ENCODE data around the gene MPC2. TPM values are rescaled to one million over a fixed set of nuclear protein-coding genes. Genes with fewer than 3 reads are reported as not detected.

The MPC2 gene
- total RNA-seq, 1 experiment from 2014 or later: 42.8 TPM

DNA sequence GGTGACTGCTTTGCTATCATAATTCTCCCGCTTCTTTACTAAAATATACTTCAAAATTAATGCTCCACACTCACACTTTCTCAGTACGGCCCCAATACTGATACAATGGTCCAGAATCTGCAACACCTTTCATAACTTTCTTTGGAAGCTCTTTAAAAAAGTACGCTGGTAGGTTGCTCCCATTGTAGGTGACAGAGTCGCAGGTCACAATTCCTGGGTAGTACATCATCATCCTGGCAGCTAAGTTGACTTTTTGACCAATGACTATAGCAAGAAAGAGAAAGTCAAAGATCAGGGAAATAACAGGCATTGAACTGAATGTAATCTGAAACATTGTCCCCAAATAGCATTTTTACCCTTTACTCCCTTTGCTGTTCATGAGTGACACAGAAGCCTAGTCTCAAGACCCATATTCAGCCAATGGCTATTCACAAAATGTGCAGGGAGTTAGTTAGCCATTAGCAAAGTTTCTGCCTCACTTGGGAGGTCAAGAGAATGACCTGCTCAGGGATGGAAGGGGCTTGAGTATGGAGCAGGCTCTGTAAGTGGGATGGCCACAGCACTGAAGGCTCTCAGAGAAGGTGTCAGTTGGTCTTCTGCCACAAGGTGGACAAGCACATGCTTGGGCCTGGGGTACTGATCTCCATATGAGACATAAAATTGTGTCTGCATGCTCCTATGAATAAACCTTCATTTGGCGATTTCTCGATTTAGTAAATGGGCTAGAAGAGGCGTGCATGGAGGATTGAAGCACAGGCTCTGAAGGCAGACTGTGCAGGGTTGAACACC, 58.3 kb downstream of the MPC2 start (continued):
- TF ChIP-seq, protein P1, sequence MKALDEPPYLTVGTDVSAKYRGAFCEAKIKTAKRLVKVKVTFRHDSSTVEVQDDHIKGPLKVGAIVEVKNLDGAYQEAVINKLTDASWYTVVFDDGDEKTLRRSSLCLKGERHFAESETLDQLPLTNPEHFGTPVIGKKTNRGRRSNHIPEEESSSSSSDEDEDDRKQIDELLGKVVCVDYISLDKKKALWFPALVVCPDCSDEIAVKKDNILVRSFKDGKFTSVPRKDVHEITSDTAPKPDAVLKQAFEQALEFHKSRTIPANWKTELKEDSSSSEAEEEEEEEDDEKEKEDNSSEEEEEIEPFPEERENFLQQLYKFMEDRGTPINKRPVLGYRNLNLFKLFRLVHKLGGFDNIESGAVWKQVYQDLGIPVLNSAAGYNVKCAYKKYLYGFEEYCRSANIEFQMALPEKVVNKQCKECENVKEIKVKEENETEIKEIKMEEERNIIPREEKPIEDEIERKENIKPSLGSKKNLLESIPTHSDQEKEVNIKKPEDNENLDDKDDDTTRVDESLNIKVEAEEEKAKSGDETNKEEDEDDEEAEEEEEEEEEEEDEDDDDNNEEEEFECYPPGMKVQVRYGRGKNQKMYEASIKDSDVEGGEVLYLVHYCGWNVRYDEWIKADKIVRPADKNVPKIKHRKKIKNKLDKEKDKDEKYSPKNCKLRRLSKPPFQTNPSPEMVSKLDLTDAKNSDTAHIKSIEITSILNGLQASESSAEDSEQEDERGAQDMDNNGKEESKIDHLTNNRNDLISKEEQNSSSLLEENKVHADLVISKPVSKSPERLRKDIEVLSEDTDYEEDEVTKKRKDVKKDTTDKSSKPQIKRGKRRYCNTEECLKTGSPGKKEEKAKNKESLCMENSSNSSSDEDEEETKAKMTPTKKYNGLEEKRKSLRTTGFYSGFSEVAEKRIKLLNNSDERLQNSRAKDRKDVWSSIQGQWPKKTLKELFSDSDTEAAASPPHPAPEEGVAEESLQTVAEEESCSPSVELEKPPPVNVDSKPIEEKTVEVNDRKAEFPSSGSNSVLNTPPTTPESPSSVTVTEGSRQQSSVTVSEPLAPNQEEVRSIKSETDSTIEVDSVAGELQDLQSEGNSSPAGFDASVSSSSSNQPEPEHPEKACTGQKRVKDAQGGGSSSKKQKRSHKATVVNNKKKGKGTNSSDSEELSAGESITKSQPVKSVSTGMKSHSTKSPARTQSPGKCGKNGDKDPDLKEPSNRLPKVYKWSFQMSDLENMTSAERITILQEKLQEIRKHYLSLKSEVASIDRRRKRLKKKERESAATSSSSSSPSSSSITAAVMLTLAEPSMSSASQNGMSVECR (CRISPR knock-in tag; IDR thresholded peaks at IDR 0.05; ENCODE audit: borderline replicate concordance): no peak
- TF ChIP-seq ZBTB21 (CRISPR knock-in tag; IDR thresholded peaks at IDR 0.05; ENCODE audit: borderline replicate concordance): no peak

DNA sequence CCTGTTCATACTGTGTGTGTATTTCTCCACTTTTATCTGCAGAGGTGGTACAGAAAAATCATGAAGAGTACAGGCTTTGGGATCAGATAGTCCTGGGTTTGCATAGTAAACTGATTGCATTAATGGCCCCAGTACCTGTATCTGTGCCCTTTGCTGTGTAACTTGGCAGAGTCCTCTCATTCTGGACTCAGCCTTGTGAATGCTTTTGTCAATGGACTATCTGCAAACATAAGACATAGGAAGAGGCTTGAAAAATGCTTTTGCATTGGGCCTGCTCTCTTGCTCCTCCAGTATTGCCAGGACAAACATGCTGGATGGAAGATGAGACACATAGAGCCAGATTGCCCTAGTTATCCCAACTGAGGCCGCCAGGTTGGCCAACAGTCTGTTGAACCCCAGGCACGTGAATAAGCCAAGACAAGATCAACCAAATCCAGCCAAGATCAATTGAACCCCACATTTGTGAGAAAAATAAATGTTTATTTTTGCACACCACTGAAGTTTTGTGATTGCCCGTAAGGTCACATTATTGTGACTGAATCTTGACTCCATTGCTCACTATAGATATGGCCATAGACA, 60.2 kb downstream of the MPC2 start:
- CTCF ChIA-PET: no interaction called here
- ATAC-seq: no peak
- peaks cover 11% of the 10 kb centered on the region for H3K4me1 Mint-ChIP-seq
- TF ChIP-seq, protein P2, sequence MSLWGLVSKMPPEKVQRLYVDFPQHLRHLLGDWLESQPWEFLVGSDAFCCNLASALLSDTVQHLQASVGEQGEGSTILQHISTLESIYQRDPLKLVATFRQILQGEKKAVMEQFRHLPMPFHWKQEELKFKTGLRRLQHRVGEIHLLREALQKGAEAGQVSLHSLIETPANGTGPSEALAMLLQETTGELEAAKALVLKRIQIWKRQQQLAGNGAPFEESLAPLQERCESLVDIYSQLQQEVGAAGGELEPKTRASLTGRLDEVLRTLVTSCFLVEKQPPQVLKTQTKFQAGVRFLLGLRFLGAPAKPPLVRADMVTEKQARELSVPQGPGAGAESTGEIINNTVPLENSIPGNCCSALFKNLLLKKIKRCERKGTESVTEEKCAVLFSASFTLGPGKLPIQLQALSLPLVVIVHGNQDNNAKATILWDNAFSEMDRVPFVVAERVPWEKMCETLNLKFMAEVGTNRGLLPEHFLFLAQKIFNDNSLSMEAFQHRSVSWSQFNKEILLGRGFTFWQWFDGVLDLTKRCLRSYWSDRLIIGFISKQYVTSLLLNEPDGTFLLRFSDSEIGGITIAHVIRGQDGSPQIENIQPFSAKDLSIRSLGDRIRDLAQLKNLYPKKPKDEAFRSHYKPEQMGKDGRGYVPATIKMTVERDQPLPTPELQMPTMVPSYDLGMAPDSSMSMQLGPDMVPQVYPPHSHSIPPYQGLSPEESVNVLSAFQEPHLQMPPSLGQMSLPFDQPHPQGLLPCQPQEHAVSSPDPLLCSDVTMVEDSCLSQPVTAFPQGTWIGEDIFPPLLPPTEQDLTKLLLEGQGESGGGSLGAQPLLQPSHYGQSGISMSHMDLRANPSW (CRISPR knock-in tag; conservative IDR thresholded peaks at IDR 0.05; ENCODE audit: low read depth): no peak
- TF ChIP-seq, protein P3, sequence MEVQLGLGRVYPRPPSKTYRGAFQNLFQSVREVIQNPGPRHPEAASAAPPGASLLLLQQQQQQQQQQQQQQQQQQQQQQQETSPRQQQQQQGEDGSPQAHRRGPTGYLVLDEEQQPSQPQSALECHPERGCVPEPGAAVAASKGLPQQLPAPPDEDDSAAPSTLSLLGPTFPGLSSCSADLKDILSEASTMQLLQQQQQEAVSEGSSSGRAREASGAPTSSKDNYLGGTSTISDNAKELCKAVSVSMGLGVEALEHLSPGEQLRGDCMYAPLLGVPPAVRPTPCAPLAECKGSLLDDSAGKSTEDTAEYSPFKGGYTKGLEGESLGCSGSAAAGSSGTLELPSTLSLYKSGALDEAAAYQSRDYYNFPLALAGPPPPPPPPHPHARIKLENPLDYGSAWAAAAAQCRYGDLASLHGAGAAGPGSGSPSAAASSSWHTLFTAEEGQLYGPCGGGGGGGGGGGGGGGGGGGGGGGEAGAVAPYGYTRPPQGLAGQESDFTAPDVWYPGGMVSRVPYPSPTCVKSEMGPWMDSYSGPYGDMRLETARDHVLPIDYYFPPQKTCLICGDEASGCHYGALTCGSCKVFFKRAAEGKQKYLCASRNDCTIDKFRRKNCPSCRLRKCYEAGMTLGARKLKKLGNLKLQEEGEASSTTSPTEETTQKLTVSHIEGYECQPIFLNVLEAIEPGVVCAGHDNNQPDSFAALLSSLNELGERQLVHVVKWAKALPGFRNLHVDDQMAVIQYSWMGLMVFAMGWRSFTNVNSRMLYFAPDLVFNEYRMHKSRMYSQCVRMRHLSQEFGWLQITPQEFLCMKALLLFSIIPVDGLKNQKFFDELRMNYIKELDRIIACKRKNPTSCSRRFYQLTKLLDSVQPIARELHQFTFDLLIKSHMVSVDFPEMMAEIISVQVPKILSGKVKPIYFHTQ (CRISPR knock-in tag; IDR thresholded peaks at IDR 0.05): no peak
- TF ChIP-seq, protein P4, sequence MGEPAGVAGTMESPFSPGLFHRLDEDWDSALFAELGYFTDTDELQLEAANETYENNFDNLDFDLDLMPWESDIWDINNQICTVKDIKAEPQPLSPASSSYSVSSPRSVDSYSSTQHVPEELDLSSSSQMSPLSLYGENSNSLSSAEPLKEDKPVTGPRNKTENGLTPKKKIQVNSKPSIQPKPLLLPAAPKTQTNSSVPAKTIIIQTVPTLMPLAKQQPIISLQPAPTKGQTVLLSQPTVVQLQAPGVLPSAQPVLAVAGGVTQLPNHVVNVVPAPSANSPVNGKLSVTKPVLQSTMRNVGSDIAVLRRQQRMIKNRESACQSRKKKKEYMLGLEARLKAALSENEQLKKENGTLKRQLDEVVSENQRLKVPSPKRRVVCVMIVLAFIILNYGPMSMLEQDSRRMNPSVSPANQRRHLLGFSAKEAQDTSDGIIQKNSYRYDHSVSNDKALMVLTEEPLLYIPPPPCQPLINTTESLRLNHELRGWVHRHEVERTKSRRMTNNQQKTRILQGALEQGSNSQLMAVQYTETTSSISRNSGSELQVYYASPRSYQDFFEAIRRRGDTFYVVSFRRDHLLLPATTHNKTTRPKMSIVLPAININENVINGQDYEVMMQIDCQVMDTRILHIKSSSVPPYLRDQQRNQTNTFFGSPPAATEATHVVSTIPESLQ (CRISPR knock-in tag; IDR thresholded peaks at IDR 0.05): no peak
- TF ChIP-seq, protein P5, sequence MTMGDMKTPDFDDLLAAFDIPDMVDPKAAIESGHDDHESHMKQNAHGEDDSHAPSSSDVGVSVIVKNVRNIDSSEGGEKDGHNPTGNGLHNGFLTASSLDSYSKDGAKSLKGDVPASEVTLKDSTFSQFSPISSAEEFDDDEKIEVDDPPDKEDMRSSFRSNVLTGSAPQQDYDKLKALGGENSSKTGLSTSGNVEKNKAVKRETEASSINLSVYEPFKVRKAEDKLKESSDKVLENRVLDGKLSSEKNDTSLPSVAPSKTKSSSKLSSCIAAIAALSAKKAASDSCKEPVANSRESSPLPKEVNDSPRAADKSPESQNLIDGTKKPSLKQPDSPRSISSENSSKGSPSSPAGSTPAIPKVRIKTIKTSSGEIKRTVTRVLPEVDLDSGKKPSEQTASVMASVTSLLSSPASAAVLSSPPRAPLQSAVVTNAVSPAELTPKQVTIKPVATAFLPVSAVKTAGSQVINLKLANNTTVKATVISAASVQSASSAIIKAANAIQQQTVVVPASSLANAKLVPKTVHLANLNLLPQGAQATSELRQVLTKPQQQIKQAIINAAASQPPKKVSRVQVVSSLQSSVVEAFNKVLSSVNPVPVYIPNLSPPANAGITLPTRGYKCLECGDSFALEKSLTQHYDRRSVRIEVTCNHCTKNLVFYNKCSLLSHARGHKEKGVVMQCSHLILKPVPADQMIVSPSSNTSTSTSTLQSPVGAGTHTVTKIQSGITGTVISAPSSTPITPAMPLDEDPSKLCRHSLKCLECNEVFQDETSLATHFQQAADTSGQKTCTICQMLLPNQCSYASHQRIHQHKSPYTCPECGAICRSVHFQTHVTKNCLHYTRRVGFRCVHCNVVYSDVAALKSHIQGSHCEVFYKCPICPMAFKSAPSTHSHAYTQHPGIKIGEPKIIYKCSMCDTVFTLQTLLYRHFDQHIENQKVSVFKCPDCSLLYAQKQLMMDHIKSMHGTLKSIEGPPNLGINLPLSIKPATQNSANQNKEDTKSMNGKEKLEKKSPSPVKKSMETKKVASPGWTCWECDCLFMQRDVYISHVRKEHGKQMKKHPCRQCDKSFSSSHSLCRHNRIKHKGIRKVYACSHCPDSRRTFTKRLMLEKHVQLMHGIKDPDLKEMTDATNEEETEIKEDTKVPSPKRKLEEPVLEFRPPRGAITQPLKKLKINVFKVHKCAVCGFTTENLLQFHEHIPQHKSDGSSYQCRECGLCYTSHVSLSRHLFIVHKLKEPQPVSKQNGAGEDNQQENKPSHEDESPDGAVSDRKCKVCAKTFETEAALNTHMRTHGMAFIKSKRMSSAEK (CRISPR knock-in tag; IDR thresholded peaks at IDR 0.05; ENCODE audit: borderline replicate concordance): no peak
- TF ChIP-seq ZNF423 (CRISPR knock-in tag; IDR thresholded peaks at IDR 0.05) (no peak), NR2C2 (CRISPR knock-in tag; IDR thresholded peaks at IDR 0.05) (no peak), CREM (CRISPR knock-in tag; IDR thresholded peaks at IDR 0.05) (no peak), RELA (CRISPR knock-in tag; IDR thresholded peaks at IDR 0.05; ENCODE audit: borderline replicate concordance) (no peak), MXD4 (CRISPR knock-in tag; IDR thresholded peaks at IDR 0.05; ENCODE audit: borderline replicate concordance) (no peak)
- TF ChIP-seq, protein P6, sequence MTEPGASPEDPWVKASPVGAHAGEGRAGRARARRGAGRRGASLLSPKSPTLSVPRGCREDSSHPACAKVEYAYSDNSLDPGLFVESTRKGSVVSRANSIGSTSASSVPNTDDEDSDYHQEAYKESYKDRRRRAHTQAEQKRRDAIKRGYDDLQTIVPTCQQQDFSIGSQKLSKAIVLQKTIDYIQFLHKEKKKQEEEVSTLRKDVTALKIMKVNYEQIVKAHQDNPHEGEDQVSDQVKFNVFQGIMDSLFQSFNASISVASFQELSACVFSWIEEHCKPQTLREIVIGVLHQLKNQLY (CRISPR knock-in tag; IDR thresholded peaks at IDR 0.05): no peak
- TF ChIP-seq, protein P7, sequence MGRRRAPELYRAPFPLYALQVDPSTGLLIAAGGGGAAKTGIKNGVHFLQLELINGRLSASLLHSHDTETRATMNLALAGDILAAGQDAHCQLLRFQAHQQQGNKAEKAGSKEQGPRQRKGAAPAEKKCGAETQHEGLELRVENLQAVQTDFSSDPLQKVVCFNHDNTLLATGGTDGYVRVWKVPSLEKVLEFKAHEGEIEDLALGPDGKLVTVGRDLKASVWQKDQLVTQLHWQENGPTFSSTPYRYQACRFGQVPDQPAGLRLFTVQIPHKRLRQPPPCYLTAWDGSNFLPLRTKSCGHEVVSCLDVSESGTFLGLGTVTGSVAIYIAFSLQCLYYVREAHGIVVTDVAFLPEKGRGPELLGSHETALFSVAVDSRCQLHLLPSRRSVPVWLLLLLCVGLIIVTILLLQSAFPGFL (CRISPR knock-in tag; IDR thresholded peaks at IDR 0.05; ENCODE audit: borderline replicate concordance): no peak

More for the DNA sequence above, 60.2 kb downstream of the MPC2 start:
- Mint-ChIP-seq H3K9me3 (no peaks in the 10 kb centered on the region), H3K4me3 (no peak overlapping the region), H3K36me3 (no peaks in the 10 kb centered on the region), H3K27me3 (ENCODE audit: low read depth) (no peaks in the 10 kb centered on the region), H3K27ac (no peak overlapping the region)
- POLR2A ChIA-PET: no interaction called here
- no peak for DNase-seq (ENCODE audit: low spot score)

Data from WTC11 (cell line).